Memory B cell (primary cell): Measurements from ENCODE around the gene ANKRD10.

ENCODE experiments used
- ATAC-seq: fragments of 150-1000 bp; cut with Tn5 transposase; 2 replicates; pipeline ENCODE4 v1.10.0; 2021; ENCODE audit warnings: low read depth, mild to moderate bottlenecking, moderate library complexity
- DNase-seq, 2 donors: peaks; one replicate each; pipeline ENCODE4 v3.0.0; 2022; ENCODE audit warnings: low spot score in 2 of 2
- H3K27ac Mint-ChIP-seq: one replicate; pipeline ENCODE4 v1.8.0; 2022; ENCODE audit warnings: mild to moderate bottlenecking, moderate library complexity, mixed read lengths
- H3K27me3 Mint-ChIP-seq: one replicate; pipeline ENCODE4 v1.8.0; 2022; ENCODE audit warnings: mixed read lengths
- H3K36me3 Mint-ChIP-seq: one replicate; pipeline ENCODE4 v1.8.0; 2022; ENCODE audit warnings: mild to moderate bottlenecking, mixed read lengths
- H3K4me1 Mint-ChIP-seq: one replicate; pipeline ENCODE4 v1.8.0; 2022; ENCODE audit warnings: mixed read lengths
- H3K4me3 Mint-ChIP-seq: one replicate; pipeline ENCODE4 v1.8.0; 2022; ENCODE audit warnings: mild to moderate bottlenecking, moderate library complexity, mixed read lengths
- H3K9me3 Mint-ChIP-seq: one replicate; pipeline ENCODE4 v1.8.0; 2022; ENCODE audit warnings: mixed read lengths

Gene ANKRD10

GRCh38 chr13:110836605-110836903 is 78.3 kb downstream of the ANKRD10 start:
- ATAC-seq (no peak), DNase-seq (no peak)
- H3K27ac Mint-ChIP-seq: no peak overlapping the region
- H3K36me3 Mint-ChIP-seq: no peaks in the 10 kb centered on the region
- peaks cover 21% of the 10 kb centered on the region for H3K27me3 Mint-ChIP-seq
- no peak overlapping the region for H3K4me3 Mint-ChIP-seq
- H3K9me3 Mint-ChIP-seq: peaks cover 2% of the 10 kb centered on the region
- H3K4me1 Mint-ChIP-seq: no peaks in the 10 kb centered on the region

GRCh38 chr13:110835721-110836604 is 78.9 kb downstream of the ANKRD10 start:
- H3K36me3 Mint-ChIP-seq: no peaks in the 10 kb centered on the region
- no peak overlapping the region for H3K4me3 Mint-ChIP-seq
- ATAC-seq (no peak), DNase-seq (no peak)
- no peaks in the 10 kb centered on the region for H3K4me1 Mint-ChIP-seq
- H3K27me3 Mint-ChIP-seq: peaks cover 20% of the 10 kb centered on the region
- no peaks in the 10 kb centered on the region for H3K9me3 Mint-ChIP-seq
- H3K27ac Mint-ChIP-seq: no peak overlapping the region

GRCh38 chr13:110834572-110834971 is 80.3 kb downstream of the ANKRD10 start:
- no peak for ATAC-seq
- H3K27ac Mint-ChIP-seq: no peak overlapping the region
- peaks cover 21% of the 10 kb centered on the region for H3K27me3 Mint-ChIP-seq
- no peaks in the 10 kb centered on the region for H3K9me3 Mint-ChIP-seq
- H3K4me3 Mint-ChIP-seq: no peak overlapping the region
- no peaks in the 10 kb centered on the region for H3K4me1 Mint-ChIP-seq
- no peaks in the 10 kb centered on the region for H3K36me3 Mint-ChIP-seq
- DNase-seq: no peak

GRCh38 chr13:110832531-110832930 is 82.3 kb downstream of the ANKRD10 start:
- Mint-ChIP-seq H3K27ac (no peak overlapping the region), H3K36me3 (no peaks in the 10 kb centered on the region), H3K4me1 (peaks cover under 1% of the 10 kb centered on the region), H3K27me3 (peaks cover 21% of the 10 kb centered on the region), H3K4me3 (no peak overlapping the region), H3K9me3 (no peaks in the 10 kb centered on the region)
- no peak for ATAC-seq
- DNase-seq: no peak

GRCh38 chr13:110832205-110832479 is 82.7 kb downstream of the ANKRD10 start:
- no peaks in the 10 kb centered on the region for H3K36me3 Mint-ChIP-seq
- ATAC-seq (no peak), DNase-seq (no peak)
- H3K27ac Mint-ChIP-seq: no peak overlapping the region
- H3K27me3 Mint-ChIP-seq: peaks cover 22% of the 10 kb centered on the region
- peaks cover 3% of the 10 kb centered on the region for H3K4me1 Mint-ChIP-seq
- peaks cover 2% of the 10 kb centered on the region for H3K9me3 Mint-ChIP-seq
- H3K4me3 Mint-ChIP-seq: no peak overlapping the region

- H3K4me3 Mint-ChIP-seq: no peak overlapping the region
- H3K27ac Mint-ChIP-seq: no peak overlapping the region
- H3K4me1 Mint-ChIP-seq: peaks cover 3% of the 10 kb centered on the region
- H3K9me3 Mint-ChIP-seq: peaks cover 2% of the 10 kb centered on the region
- no peak for DNase-seq
- peaks cover 22% of the 10 kb centered on the region for H3K27me3 Mint-ChIP-seq
- no peak for ATAC-seq
- H3K36me3 Mint-ChIP-seq: no peaks in the 10 kb centered on the region
Observed at GRCh38 chr13:110831437-110832204, 83.2 kb downstream of the ANKRD10 start.

GRCh38 chr13:110830800-110831371 is 84.0 kb downstream of the ANKRD10 start:
- no peak for ATAC-seq
- Mint-ChIP-seq H3K4me3 (no peak overlapping the region), H3K27me3 (peaks cover 22% of the 10 kb centered on the region), H3K27ac (no peak overlapping the region), H3K4me1 (peaks cover 3% of the 10 kb centered on the region), H3K36me3 (no peaks in the 10 kb centered on the region), H3K9me3 (peaks cover 2% of the 10 kb centered on the region)
- DNase-seq: no peak

GRCh38 chr13:110830331-110830730 is 84.5 kb downstream of the ANKRD10 start:
- no peak for DNase-seq
- H3K27me3 Mint-ChIP-seq: peaks cover 20% of the 10 kb centered on the region
- H3K27ac Mint-ChIP-seq: no peak overlapping the region
- peaks cover 2% of the 10 kb centered on the region for H3K9me3 Mint-ChIP-seq
- ATAC-seq: no peak
- H3K4me3 Mint-ChIP-seq: no peak overlapping the region
- peaks cover 3% of the 10 kb centered on the region for H3K4me1 Mint-ChIP-seq
- H3K36me3 Mint-ChIP-seq: no peaks in the 10 kb centered on the region

GRCh38 chr13:110829486-110829885 is 85.4 kb downstream of the ANKRD10 start:
- ATAC-seq: no peak
- no peak overlapping the region for H3K4me3 Mint-ChIP-seq

GRCh38 chr13:110828705-110829104 is 86.2 kb downstream of the ANKRD10 start:
- Mint-ChIP-seq H3K36me3 (no peaks in the 10 kb centered on the region), H3K27ac (no peak overlapping the region), H3K4me1 (peaks cover 3% of the 10 kb centered on the region), H3K4me3 (no peak overlapping the region), H3K9me3 (peaks cover 2% of the 10 kb centered on the region), H3K27me3 (peaks cover 15% of the 10 kb centered on the region)
- no peak for ATAC-seq
- no peak for DNase-seq

More at GRCh38 chr13:110829486-110829885, 85.4 kb downstream of the ANKRD10 start:
- DNase-seq: no peak
- no peaks in the 10 kb centered on the region for H3K36me3 Mint-ChIP-seq
- no peak overlapping the region for H3K27ac Mint-ChIP-seq
- H3K27me3 Mint-ChIP-seq: peaks cover 18% of the 10 kb centered on the region
- peaks cover 3% of the 10 kb centered on the region for H3K4me1 Mint-ChIP-seq
- peaks cover 2% of the 10 kb centered on the region for H3K9me3 Mint-ChIP-seq
